Esophagus muscularis mucosa (tissue), 4 donors: ENCODE measurements around the gene MED26. TPM values are rescaled to one million over a fixed set of nuclear protein-coding genes. Genes with fewer than 3 reads are reported as not detected.

Source experiments
- DNase-seq: peaks from one replicate; pipeline ENCODE4 v3.0.0-alpha.2; 2017; ENCODE audit errors: extremely low spot score
- H3K27ac ChIP-seq, 4 donors: fragments of 200-600 bp; sonication (generic); replicated peaks in 1 of 4; 1 replicate in 3 of 4; 2 replicates in 1 of 4; pipeline ENCODE4 v1.5.1; 2016 to 2019; ENCODE audit warnings: mild to moderate bottlenecking in 1 of 4
- H3K27me3 ChIP-seq, 4 donors: fragments of 200-600 bp; sonication (generic); one replicate each; pipeline versions ENCODE4 v1.5.1 to v1.6.0; 2016 to 2019
- H3K36me3 ChIP-seq, 4 donors: fragments of 200-600 bp; sonication (generic); one replicate each; pipeline ENCODE4 v1.5.1; 2016 to 2019
- H3K4me1 ChIP-seq, 4 donors: fragments of 200-600 bp; sonication (generic); one replicate each; pipeline ENCODE4 v1.5.1; 2016 to 2019
- H3K4me3 ChIP-seq, 4 donors: fragments of 200-600 bp; sonication (generic); 1 replicate in 2 of 4; 2 replicates in 2 of 4; pipeline ENCODE4 v1.5.1; 2016 to 2019; ENCODE audit warnings: mild to moderate bottlenecking in 4 of 4, moderate library complexity in 1 of 4
- H3K9me3 ChIP-seq, 4 donors: fragments of 200-600 bp; sonication (generic); 1 replicate in 3 of 4; 2 replicates in 1 of 4; pipeline ENCODE4 v1.5.1; 2016 to 2019
- EP300 ChIP-seq: sonication (generic); formaldehyde crosslinking; IDR thresholded peaks from one replicate; pipeline ENCODE4 v1.6.1; 2017; ENCODE audit warnings: antibody characterized with exemption
- POLR2A ChIP-seq: fragments of 450-650 bp; IDR thresholded peaks from one replicate; pipeline ENCODE4 v1.6.1; 2017; ENCODE audit warnings: antibody characterized with exemption, moderate library complexity, mild to moderate bottlenecking, low read depth
- POLR2AphosphoS5 ChIP-seq, 2 donors: sonication (generic); formaldehyde crosslinking; IDR thresholded peaks; one replicate each; pipeline ENCODE4 v1.6.1; 2017; ENCODE audit warnings: antibody characterized with exemption in 2 of 2
- WGBS: methylation state at CpG from one replicate; pipeline ENCODE4 v1.1.5; 2018; 5-methylcytosine and 5-hydroxymethylcytosine counted together
- intact Hi-C: fragments of 100-400 bp; cut with DNase I; formaldehyde crosslinking; loops from one replicate; pipeline ENCODE4 v1.15.1; 2023
- total RNA-seq, 4 donors: library from RNA; depleted of rRNA; stranded (reverse); fragments of >200 nt; gene quantifications; one replicate each; pipeline versions ENCODE4 v1.1.0 to v1.2.1, GENCODE V29; 2016
- TF ChIP-seq, protein P1 (sequence below), 3 experiments: fragments of 200-600 bp in 2 of 3; fragments of 450-650 bp in 1 of 3; sonication (generic) in 2 of 3; IDR thresholded peaks; one replicate each; pipeline ENCODE4 v1.5.1; 2017 to 2019; ENCODE audit warnings: antibody characterized with exemption in 3 of 3, mild to moderate bottlenecking in 2 of 3, moderate library complexity in 1 of 3

Gene MED26
- total RNA-seq, 4 donors from 2014 or later = 4.2 to 11.7 (median 8.8) TPM

DNA sequence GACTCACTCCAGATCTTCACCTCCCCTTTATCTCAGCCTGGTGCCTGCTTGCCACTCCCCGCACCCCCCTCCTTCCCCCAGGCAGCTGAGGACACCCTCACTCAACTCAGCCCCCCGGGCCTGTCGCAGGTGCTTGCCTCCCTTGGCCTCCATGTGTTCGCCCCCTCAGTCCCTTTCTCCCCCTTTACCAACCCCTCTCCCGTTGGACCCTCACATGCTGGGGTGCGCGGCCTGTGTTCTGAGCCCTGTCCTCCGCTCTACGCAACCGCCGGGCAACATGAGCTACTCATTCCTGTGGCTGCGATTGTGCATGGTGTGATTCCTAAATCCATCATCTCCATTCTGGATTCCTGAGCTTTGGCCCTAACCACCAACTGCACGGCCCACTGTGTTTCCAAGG, 90.9 kb downstream of the MED26 start:
- WGBS = 90% methylated on average over 13 of the region's 13 CpGs
- Histone ChIP-seq H3K36me3 (peaks cover 35 to 80% (median 72%) of the 10 kb centered on the region in 4 donors), H3K4me3 (no peak overlapping the region), H3K9me3 (no peaks in the 10 kb centered on the region), H3K27me3 (no peaks in the 10 kb centered on the region), H3K27ac (no peak overlapping the region), H3K4me1 (peaks cover 29 to 46% (median 41%) of the 10 kb centered on the region in 4 donors)
- intact Hi-C loops = no loop called here
- no peak for DNase-seq
- no peak for TF ChIP-seq POLR2AphosphoS5 (IDR thresholded peaks at IDR 0.05)
- TF ChIP-seq, protein P1, sequence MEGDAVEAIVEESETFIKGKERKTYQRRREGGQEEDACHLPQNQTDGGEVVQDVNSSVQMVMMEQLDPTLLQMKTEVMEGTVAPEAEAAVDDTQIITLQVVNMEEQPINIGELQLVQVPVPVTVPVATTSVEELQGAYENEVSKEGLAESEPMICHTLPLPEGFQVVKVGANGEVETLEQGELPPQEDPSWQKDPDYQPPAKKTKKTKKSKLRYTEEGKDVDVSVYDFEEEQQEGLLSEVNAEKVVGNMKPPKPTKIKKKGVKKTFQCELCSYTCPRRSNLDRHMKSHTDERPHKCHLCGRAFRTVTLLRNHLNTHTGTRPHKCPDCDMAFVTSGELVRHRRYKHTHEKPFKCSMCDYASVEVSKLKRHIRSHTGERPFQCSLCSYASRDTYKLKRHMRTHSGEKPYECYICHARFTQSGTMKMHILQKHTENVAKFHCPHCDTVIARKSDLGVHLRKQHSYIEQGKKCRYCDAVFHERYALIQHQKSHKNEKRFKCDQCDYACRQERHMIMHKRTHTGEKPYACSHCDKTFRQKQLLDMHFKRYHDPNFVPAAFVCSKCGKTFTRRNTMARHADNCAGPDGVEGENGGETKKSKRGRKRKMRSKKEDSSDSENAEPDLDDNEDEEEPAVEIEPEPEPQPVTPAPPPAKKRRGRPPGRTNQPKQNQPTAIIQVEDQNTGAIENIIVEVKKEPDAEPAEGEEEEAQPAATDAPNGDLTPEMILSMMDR (IDR thresholded peaks at IDR 0.05) = no peak

DNA sequence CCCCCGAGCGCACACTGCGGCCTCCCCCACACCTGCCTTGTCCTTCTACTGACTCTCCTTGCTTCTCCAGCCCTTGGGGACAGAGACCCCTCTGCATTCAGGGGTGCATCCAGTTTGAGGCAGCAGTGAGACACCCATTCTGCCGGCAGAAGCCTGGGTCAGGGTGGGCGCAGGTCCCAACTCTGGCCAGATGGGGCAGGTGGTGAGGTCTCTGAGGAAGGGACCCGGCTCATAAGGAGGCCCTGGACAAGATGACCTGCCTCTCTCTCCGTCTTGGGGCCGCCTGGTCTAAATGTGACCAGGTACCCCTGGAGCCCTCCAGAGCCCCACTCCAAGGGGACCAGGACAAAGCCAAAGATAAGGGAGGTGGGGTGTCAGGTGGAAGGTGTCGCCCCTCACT, 91.9 kb downstream of the MED26 start:
- no peak for TF ChIP-seq POLR2AphosphoS5 (IDR thresholded peaks at IDR 0.05)
- no peak for TF ChIP-seq EP300
- no peak for TF ChIP-seq POLR2A
- TF ChIP-seq, protein P1 (IDR thresholded peaks at IDR 0.05) = no peak
- Histone ChIP-seq H3K4me3 (no peak overlapping the region), H3K27me3 (no peaks in the 10 kb centered on the region), H3K36me3 (peaks cover 44 to 90% (median 82%) of the 10 kb centered on the region in 4 donors), H3K27ac (no peak overlapping the region), H3K4me1 (peaks cover 24 to 40% (median 34%) of the 10 kb centered on the region in 4 donors), H3K9me3 (no peaks in the 10 kb centered on the region)
- intact Hi-C loops = no loop called here
- 92% methylated on average over 4 of the region's 9 CpGs for WGBS
- DNase-seq = no peak

DNA sequence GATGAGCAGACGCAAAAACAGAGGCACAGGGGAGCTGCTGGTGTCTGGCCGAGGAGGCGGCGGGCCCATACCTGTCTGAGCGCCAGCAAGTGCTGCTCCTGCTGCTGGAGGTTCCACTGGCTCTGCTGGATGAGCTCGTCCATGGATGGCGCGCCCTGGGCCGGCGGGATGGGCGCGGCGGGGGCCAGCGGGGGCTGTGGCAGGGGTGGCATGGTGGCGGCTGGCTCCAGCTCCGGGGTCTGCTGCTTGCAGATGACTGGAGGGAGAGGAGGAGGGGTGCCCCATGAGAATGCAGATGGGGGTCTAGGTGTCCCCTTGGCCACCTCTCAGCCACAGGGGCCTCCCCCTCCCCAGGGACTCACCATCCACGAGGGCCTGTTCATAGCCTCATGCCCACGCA, 92.6 kb downstream of the MED26 start:
- TF ChIP-seq, protein P1 (IDR thresholded peaks at IDR 0.05) = no peak
- no peak for TF ChIP-seq POLR2AphosphoS5 (IDR thresholded peaks at IDR 0.05)
- TF ChIP-seq POLR2A = no peak
- TF ChIP-seq EP300 = no peak
- peaks cover 52 to 97% (median 89%) of the 10 kb centered on the region in 4 donors for H3K36me3 ChIP-seq

DNA sequence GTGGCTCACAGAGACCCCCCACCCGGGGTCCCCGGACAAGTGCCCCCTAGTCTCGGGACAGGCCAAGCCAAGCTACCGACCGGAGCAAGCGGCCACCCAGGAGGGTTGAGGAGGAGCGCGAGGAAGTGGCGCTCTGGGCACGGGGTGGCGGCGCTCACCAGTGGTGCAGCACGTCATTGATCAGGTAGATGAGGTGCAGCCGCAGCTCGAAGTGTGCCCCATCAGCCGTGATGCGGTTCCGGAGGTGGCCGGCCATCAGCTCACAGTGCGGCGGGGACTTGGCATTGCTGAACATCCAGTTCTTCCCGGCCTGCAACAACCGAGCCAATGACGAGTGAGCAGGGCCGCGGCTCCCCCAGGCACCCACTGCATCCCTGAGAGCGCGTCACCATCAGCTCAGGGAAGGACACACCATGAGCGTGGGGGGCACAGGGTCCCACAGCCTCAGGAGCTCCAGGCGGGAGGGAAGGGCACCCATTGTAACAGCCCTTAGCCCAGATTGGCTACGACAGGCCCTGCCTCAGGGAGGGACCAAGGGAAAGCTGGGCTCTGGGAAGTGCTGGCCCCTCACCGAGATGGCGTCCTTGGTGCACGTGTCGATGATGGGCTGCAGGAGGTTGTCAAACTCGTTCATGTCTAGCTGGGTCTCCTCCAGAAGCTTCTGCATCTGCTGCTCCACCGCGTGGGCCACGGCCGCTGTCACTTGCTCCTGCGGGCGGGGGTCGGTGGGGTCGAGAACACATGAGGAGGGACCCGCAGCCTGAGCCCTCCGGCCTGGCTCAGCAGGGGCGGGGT, 95.4 kb downstream of the MED26 start:
- TF ChIP-seq EP300 (no peak), POLR2AphosphoS5 (IDR thresholded peaks at IDR 0.05) (no peak), POLR2A (no peak)
- TF ChIP-seq, protein P1 (IDR thresholded peaks at IDR 0.05) = no peak
- DNase-seq = no peak
- Histone ChIP-seq H3K36me3 (peaks cover 78 to 100% (median 99%) of the 10 kb centered on the region in 4 donors), H3K4me3 (no peak overlapping the region), H3K27ac (no peak overlapping the region), H3K9me3 (no peaks in the 10 kb centered on the region), H3K27me3 (no peaks in the 10 kb centered on the region), H3K4me1 (peaks cover 0 to 6% (median 3%) of the 10 kb centered on the region in 4 donors)
- intact Hi-C loops = no loop called here
- 87% methylated on average over 37 of the region's 47 CpGs for WGBS

More for the DNA sequence above, 92.6 kb downstream of the MED26 start:
- intact Hi-C loops = no loop called here
- DNase-seq = no peak
- no peak overlapping the region for H3K4me3 ChIP-seq
- H3K27ac ChIP-seq = no peak overlapping the region
- H3K9me3 ChIP-seq = no peaks in the 10 kb centered on the region
- WGBS = 88% methylated on average over 7 of the region's 18 CpGs
- H3K27me3 ChIP-seq = no peaks in the 10 kb centered on the region
- H3K4me1 ChIP-seq = peaks cover 16 to 32% (median 27%) of the 10 kb centered on the region in 4 donors

DNA sequence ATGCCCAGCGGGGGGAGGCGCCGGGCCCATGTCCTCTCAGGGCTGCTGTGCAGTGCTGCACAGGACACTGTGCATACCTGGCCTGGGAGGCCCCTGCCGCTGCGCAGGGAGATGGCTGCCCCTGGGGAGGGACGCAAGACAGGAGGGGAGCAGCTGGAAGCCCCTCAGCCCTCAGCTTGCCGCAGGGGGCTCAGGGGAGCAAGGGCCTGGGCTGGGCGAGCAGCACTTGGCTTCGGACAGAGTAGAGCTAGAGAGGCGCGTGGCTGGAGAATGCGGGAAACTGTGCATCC, 96.7 kb downstream of the MED26 start:
- no peak for DNase-seq
- no peak overlapping the region for H3K4me3 ChIP-seq
- intact Hi-C loops = no loop called here
- TF ChIP-seq POLR2A = no peak
- TF ChIP-seq, protein P1 (IDR thresholded peaks at IDR 0.05) = no peak
- TF ChIP-seq EP300 = no peak
- no peak for TF ChIP-seq POLR2AphosphoS5 (IDR thresholded peaks at IDR 0.05)
- H3K27ac ChIP-seq = no peak overlapping the region
- 98% methylated on average over 12 of the region's 12 CpGs for WGBS
- no peaks in the 10 kb centered on the region for H3K4me1 ChIP-seq
- H3K36me3 ChIP-seq = peaks cover 91 to 100% (median 100%) of the 10 kb centered on the region in 4 donors
- no peaks in the 10 kb centered on the region for H3K9me3 ChIP-seq
- H3K27me3 ChIP-seq = no peaks in the 10 kb centered on the region
